Suppressor macrophage treated with lipopolysaccharide for 1 hour (primary cell): Measurements from ENCODE around the gene ZFAND3.
"Not testable (repeated sequence)": the region's sequence is repeated elsewhere in the genome, so short reads cannot be mapped to it uniquely, and the experiment has no call there.

Experiments used
- DNase-seq, 3 donors: peaks; one replicate each; pipeline ENCODE4 v3.0.0-alpha.2; 2020 to 2022

The ZFAND3 gene

GRCh38 chr6:38016824-38017223 lies 197.3 kb downstream of the ZFAND3 start:
- DNase-seq = peak; percentile 21 to 51 (median 50)

GRCh38 chr6:38018755-38019165 lies 199.2 kb downstream of the ZFAND3 start:
- DNase-seq = no peak

GRCh38 chr6:38020593-38020992 lies 201.1 kb downstream of the ZFAND3 start:
- no peak for DNase-seq

GRCh38 chr6:38021029-38021428 lies 201.5 kb downstream of the ZFAND3 start:
- DNase-seq = no peak

- DNase-seq = no peak
Observed at GRCh38 chr6:38021571-38021970, 202.0 kb downstream of the ZFAND3 start.

GRCh38 chr6:38022688-38023087 lies 203.2 kb downstream of the ZFAND3 start:
- DNase-seq = no peak

GRCh38 chr6:38024908-38025307 lies 205.4 kb downstream of the ZFAND3 start:
- no peak for DNase-seq

- no peak for DNase-seq
Observed at GRCh38 chr6:38025451-38025850, 205.9 kb downstream of the ZFAND3 start.

- DNase-seq = no peak
Observed at GRCh38 chr6:38027685-38028373, 208.3 kb downstream of the ZFAND3 start.

GRCh38 chr6:38030380-38030779 lies 210.9 kb downstream of the ZFAND3 start:
- DNase-seq = no peak

- DNase-seq = no peak
Observed at GRCh38 chr6:38032797-38033196, 213.3 kb downstream of the ZFAND3 start.

- DNase-seq = no peak
Observed at GRCh38 chr6:38033442-38033982, 214.0 kb downstream of the ZFAND3 start.

- peak; percentile 20 to 28 (median 27) for DNase-seq
Observed at GRCh38 chr6:38034274-38034914, 214.9 kb downstream of the ZFAND3 start.

GRCh38 chr6:38035478-38035877 lies 216.0 kb downstream of the ZFAND3 start:
- DNase-seq = no peak

GRCh38 chr6:38039502-38039901 lies 220.0 kb downstream of the ZFAND3 start:
- DNase-seq = no peak

GRCh38 chr6:38040254-38040653 lies 220.7 kb downstream of the ZFAND3 start:
- DNase-seq = peak in 1 of 3 donors; percentile 23

GRCh38 chr6:38043259-38043753 lies 223.8 kb downstream of the ZFAND3 start:
- no peak for DNase-seq

GRCh38 chr6:38045701-38046305 lies 226.3 kb downstream of the ZFAND3 start:
- DNase-seq = no peak

- DNase-seq = no peak
Observed at GRCh38 chr6:38047562-38047961, 228.0 kb downstream of the ZFAND3 start.

GRCh38 chr6:38049861-38050397 lies 230.4 kb downstream of the ZFAND3 start:
- not testable (repeated sequence) for DNase-seq

- DNase-seq = no peak
Observed at GRCh38 chr6:38051819-38052434, 232.4 kb downstream of the ZFAND3 start.

- DNase-seq = no peak
Observed at GRCh38 chr6:38054527-38055202, 235.1 kb downstream of the ZFAND3 start.
